ENCODE measurements around the gene ARID1B.

ARID1B gene

GRCh38 chr6:157227202-157228166 is 450.3 kb downstream of the ARID1B start:
- H3K4me3 ChIP-seq (ENCODE audit: low read depth, low read length): no peak overlapping the region
- TF ChIP-seq, protein P1, sequence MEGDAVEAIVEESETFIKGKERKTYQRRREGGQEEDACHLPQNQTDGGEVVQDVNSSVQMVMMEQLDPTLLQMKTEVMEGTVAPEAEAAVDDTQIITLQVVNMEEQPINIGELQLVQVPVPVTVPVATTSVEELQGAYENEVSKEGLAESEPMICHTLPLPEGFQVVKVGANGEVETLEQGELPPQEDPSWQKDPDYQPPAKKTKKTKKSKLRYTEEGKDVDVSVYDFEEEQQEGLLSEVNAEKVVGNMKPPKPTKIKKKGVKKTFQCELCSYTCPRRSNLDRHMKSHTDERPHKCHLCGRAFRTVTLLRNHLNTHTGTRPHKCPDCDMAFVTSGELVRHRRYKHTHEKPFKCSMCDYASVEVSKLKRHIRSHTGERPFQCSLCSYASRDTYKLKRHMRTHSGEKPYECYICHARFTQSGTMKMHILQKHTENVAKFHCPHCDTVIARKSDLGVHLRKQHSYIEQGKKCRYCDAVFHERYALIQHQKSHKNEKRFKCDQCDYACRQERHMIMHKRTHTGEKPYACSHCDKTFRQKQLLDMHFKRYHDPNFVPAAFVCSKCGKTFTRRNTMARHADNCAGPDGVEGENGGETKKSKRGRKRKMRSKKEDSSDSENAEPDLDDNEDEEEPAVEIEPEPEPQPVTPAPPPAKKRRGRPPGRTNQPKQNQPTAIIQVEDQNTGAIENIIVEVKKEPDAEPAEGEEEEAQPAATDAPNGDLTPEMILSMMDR (IDR thresholded peaks at IDR 0.05; ENCODE audit: low read depth, low read length): peak; percentile 38
- H3K4me1 ChIP-seq: peaks cover 14% of the 10 kb centered on the region
- no peaks in the 10 kb centered on the region for H3K36me3 ChIP-seq
- H3K27me3 ChIP-seq: no peaks in the 10 kb centered on the region
- H3K9me3 ChIP-seq: no peaks in the 10 kb centered on the region
- no peak for DNase-seq

DNA sequence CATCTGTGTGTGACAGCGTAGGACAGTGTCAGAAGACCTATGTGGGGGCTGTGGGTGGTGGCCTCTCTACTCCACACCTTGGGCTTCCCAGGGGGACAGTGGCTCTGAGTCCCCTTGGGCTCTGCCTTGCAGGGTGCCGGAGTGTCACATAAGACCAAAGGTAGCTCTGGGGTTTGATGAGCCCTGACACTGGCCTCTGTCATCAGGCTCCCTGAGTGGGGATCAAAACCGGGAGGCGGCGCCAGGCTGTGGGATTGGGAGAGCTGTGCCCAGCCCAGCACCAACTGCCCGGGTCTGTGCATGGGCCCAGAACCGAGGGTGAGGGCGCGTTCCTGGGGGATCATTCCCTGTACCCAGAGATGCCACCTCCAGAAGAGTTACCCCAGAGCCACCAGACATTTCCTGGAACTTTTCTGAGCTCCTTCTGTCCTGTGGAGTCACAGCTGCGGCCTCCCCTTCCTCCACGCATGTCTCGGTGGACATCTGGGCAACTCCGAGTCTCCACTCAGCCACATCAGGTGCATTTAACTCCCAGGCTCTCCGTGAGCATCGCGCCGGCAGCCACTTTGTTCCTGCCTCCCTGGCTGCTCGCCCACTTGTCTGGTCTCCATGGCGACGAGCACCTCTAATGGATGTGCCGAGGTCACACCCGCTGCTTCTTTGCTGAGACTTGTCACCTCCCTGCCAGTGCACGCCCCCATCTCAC is 451.4 kb downstream of the ARID1B start:
- no peak overlapping the region for H3K4me3 ChIP-seq (ENCODE audit: low read depth, low read length)
- peak; percentile 76 for DNase-seq

DNA sequence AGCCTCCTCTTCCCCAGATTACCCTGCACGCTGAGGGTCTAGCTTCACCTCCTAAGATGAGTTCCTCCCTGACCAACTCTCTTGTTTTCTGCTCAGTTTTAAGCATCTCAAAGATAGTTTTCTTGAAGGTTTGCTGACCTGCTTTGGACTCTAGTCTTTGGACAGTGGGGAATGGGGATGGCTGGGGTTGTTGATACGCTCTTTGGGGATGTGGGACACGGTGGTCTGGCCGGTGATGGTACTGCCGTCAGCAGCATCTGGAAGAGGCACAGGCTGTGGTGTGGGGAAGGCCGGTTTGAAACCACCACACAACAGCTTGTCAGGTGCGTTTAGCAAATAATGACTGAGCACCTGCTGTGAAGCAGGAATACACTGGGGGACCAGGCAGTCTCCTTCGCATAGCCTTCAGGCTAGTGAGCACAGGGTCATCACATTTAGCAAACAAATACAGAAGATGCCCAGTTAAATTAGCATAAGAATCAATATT is 452.0 kb downstream of the ARID1B start:
- TF ChIP-seq, protein P1 (IDR thresholded peaks at IDR 0.05; ENCODE audit: low read depth, low read length): no peak
- Histone ChIP-seq H3K4me3 (ENCODE audit: low read depth, low read length) (no peak overlapping the region), H3K27me3 (no peaks in the 10 kb centered on the region), H3K9me3 (no peaks in the 10 kb centered on the region), H3K36me3 (no peaks in the 10 kb centered on the region), H3K4me1 (peaks cover 14% of the 10 kb centered on the region)
- DNase-seq: no peak

More for the DNA sequence above, 451.4 kb downstream of the ARID1B start:
- Histone ChIP-seq H3K27me3 (no peaks in the 10 kb centered on the region), H3K4me1 (peaks cover 14% of the 10 kb centered on the region), H3K36me3 (no peaks in the 10 kb centered on the region), H3K9me3 (no peaks in the 10 kb centered on the region)
- TF ChIP-seq, protein P1 (IDR thresholded peaks at IDR 0.05; ENCODE audit: low read depth, low read length): no peak

- peaks cover 14% of the 10 kb centered on the region for H3K4me1 ChIP-seq
- no peaks in the 10 kb centered on the region for H3K9me3 ChIP-seq
- H3K4me3 ChIP-seq (ENCODE audit: low read depth, low read length): no peak overlapping the region
- TF ChIP-seq, protein P1 (IDR thresholded peaks at IDR 0.05; ENCODE audit: low read depth, low read length): no peak
- H3K36me3 ChIP-seq: no peaks in the 10 kb centered on the region
- no peaks in the 10 kb centered on the region for H3K27me3 ChIP-seq
- no peak for DNase-seq
These were observed 452.5 kb downstream of the ARID1B start for GRCh38 chr6:157229713-157230112.

DNA sequence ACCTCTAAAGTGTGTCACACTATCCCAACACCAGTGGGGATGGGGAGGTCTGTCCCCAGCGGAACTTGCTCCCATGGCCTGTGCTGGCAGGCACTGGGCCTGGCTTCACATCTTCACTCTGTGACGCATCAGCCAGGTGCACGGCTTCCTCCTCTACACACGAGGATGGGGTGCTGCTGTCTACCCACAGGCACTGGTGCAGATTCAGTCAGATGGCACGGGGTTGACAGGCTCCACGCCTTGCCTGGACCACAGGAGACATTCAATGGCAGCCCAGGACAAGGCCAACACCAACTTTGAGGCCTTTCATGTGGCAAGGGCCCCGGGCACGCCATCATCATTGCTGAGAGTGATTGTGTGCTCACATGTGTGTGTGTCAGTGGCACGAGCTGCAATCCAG is 453.7 kb downstream of the ARID1B start:
- no peak for DNase-seq
- no peaks in the 10 kb centered on the region for H3K9me3 ChIP-seq
- H3K36me3 ChIP-seq: no peaks in the 10 kb centered on the region

More for the DNA sequence above, 453.7 kb downstream of the ARID1B start:
- Histone ChIP-seq H3K4me3 (ENCODE audit: low read depth, low read length) (no peak overlapping the region), H3K4me1 (peaks cover 5% of the 10 kb centered on the region), H3K27me3 (no peaks in the 10 kb centered on the region)
- TF ChIP-seq, protein P1 (IDR thresholded peaks at IDR 0.05; ENCODE audit: low read depth, low read length): no peak
